Fibroblast of lung (primary cell): ENCODE measurements around the gene PAK6. TPM values are rescaled to one million over a fixed set of nuclear protein-coding genes. Genes with fewer than 3 reads are reported as not detected.

ENCODE experiments used
- DNase-seq, 2 donors: peaks; one replicate each; pipeline versions ENCODE4 v3.0.0 to v3.0.0-alpha.2; 2010; ENCODE audit warnings: low read depth in 2 of 2
- H2AFZ ChIP-seq: 2 replicates; pipeline ENCODE4 v1.5.1; 2012; ENCODE audit warnings: low read length, control low read depth, inconsistent platforms
- H3K27ac ChIP-seq: 2 replicates; pipeline ENCODE4 v1.5.1; 2011; ENCODE audit warnings: low read length, control low read depth; ENCODE audit not compliant: insufficient read depth
- H3K27me3 ChIP-seq: 2 replicates; pipeline ENCODE4 v1.5.1; 2011; ENCODE audit warnings: mild to moderate bottlenecking, low read length; ENCODE audit not compliant: control insufficient read depth, insufficient read depth
- H3K36me3 ChIP-seq: 2 replicates; pipeline ENCODE4 v1.5.1; 2011; ENCODE audit warnings: low read length; ENCODE audit not compliant: control insufficient read depth, insufficient read depth
- H3K4me1 ChIP-seq: 2 replicates; pipeline ENCODE4 v1.5.1; 2011; ENCODE audit warnings: low read length; ENCODE audit not compliant: control insufficient read depth, insufficient read depth; ENCODE audit errors: extremely low read depth
- H3K4me2 ChIP-seq: 2 replicates; pipeline ENCODE4 v1.5.1; 2011; ENCODE audit warnings: low read length, control low read depth; ENCODE audit not compliant: insufficient read depth; ENCODE audit errors: extremely low read depth
- H3K4me3 ChIP-seq, 4 experiments: fragments of 200-600 bp in 1 of 4; sonication (generic) in 1 of 4; replicated peaks in 1 of 4; 2 replicates each; pipeline ENCODE4 v1.5.1; 2011 to 2016; ENCODE audit warnings: low read length in 4 of 4, low read depth in 3 of 4, mild to moderate bottlenecking in 3 of 4, control low read depth in 2 of 4, inconsistent platforms in 1 of 4, mixed read lengths in 1 of 4; ENCODE audit not compliant: insufficient read depth in 1 of 4; ENCODE audit errors: control extremely low read depth in 1 of 4
- H3K79me2 ChIP-seq: 2 replicates; pipeline ENCODE4 v1.5.1; 2012; ENCODE audit warnings: mild to moderate bottlenecking, low read length, inconsistent platforms; ENCODE audit not compliant: control insufficient read depth, insufficient read depth
- H3K9ac ChIP-seq: 2 replicates; pipeline ENCODE4 v1.5.1; 2011; ENCODE audit warnings: mild to moderate bottlenecking, low read length, control low read depth; ENCODE audit not compliant: insufficient read depth
- H3K9me3 ChIP-seq: 2 replicates; pipeline ENCODE4 v1.5.1; 2012; ENCODE audit warnings: low read depth, low read length; ENCODE audit not compliant: control insufficient read depth, insufficient read depth
- H4K20me1 ChIP-seq: 2 replicates; pipeline ENCODE4 v1.5.1; 2011; ENCODE audit warnings: low read length; ENCODE audit not compliant: control insufficient read depth, insufficient read depth; ENCODE audit errors: extremely low read depth
- EZH2 ChIP-seq: IDR thresholded peaks from 2 replicates; pipeline ENCODE4 v1.5.1; 2012; ENCODE audit warnings: low read length, control low read depth, mild to moderate bottlenecking; ENCODE audit errors: missing control alignments
- polyA plus RNA-seq, 2 donors: library from polyadenylated mRNA; depleted of rRNA in 1 of 2; stranded (reverse) in 1 of 2; unstranded in 1 of 2; fragments of >200 nt; gene quantifications; 2 replicates each; pipeline ENCODE4 v1.2.1, GENCODE V29; 2011 to 2012; ENCODE audit warnings: missing spikeins in 1 of 2
- total RNA-seq: library from RNA; depleted of rRNA; stranded (reverse); fragments of >200 nt; gene quantifications from 2 replicates; pipeline ENCODE4 v1.2.1, GENCODE V29; 2014
- TF ChIP-seq, protein P1 (sequence below), 2 donors: IDR thresholded peaks in 1 of 2; conservative IDR thresholded peaks in 1 of 2; 1 replicate in 1 of 2; 2 replicates in 1 of 2; pipeline ENCODE4 v1.5.1; 2011 to 2012; ENCODE audit warnings: low read length in 2 of 2, control low read depth in 1 of 2, inconsistent platforms in 1 of 2, low read depth in 1 of 2, mild to moderate bottlenecking in 1 of 2

The PAK6 gene
- total and polyA plus RNA-seq, 2 donors (not counting 1 experiment from before 2014, with no cell fraction given): 0.03 TPM; not detected in 1

GRCh38 chr15:40281057-40281800, 42.4 kb downstream of the PAK6 start:
- no peak overlapping the region for H2AFZ ChIP-seq
- peaks cover 56% of the 10 kb centered on the region for H3K27me3 ChIP-seq
- H3K4me2 ChIP-seq: peak overlapping the region; percentile 71
- H3K9me3 ChIP-seq: no peaks in the 10 kb centered on the region
- peaks cover 2% of the 10 kb centered on the region for H3K4me1 ChIP-seq
- DNase-seq: no peak
- H3K36me3 ChIP-seq: no peaks in the 10 kb centered on the region
- H3K27ac ChIP-seq: no peak overlapping the region
- H3K4me3 ChIP-seq: no peak overlapping the region
- no peak overlapping the region for H3K9ac ChIP-seq
- no peaks in the 10 kb centered on the region for H4K20me1 ChIP-seq
- H3K79me2 ChIP-seq: no peaks in the 10 kb centered on the region
- no peak for TF ChIP-seq EZH2
- TF ChIP-seq, protein P1, sequence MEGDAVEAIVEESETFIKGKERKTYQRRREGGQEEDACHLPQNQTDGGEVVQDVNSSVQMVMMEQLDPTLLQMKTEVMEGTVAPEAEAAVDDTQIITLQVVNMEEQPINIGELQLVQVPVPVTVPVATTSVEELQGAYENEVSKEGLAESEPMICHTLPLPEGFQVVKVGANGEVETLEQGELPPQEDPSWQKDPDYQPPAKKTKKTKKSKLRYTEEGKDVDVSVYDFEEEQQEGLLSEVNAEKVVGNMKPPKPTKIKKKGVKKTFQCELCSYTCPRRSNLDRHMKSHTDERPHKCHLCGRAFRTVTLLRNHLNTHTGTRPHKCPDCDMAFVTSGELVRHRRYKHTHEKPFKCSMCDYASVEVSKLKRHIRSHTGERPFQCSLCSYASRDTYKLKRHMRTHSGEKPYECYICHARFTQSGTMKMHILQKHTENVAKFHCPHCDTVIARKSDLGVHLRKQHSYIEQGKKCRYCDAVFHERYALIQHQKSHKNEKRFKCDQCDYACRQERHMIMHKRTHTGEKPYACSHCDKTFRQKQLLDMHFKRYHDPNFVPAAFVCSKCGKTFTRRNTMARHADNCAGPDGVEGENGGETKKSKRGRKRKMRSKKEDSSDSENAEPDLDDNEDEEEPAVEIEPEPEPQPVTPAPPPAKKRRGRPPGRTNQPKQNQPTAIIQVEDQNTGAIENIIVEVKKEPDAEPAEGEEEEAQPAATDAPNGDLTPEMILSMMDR (conservative IDR thresholded peaks at IDR 0.05 in 1 of 2, IDR thresholded peaks at IDR 0.05 in 1 of 2; ENCODE audit: low read depth in 1 of 2, low read length in 2 of 2): no peak

- H3K79me2 ChIP-seq: no peaks in the 10 kb centered on the region
- H3K4me2 ChIP-seq: peak overlapping the region; percentile 71
- H2AFZ ChIP-seq: no peak overlapping the region
- no peaks in the 10 kb centered on the region for H4K20me1 ChIP-seq
- DNase-seq: no peak
- H3K4me3 ChIP-seq: peak overlapping the region in 2 of 4 experiments; percentile 7 to 38
- no peak for TF ChIP-seq EZH2
- TF ChIP-seq, protein P1 (conservative IDR thresholded peaks at IDR 0.05 in 1 of 2, IDR thresholded peaks at IDR 0.05 in 1 of 2; ENCODE audit: low read depth in 1 of 2, low read length in 2 of 2): no peak
- H3K36me3 ChIP-seq: no peaks in the 10 kb centered on the region
- H3K9ac ChIP-seq: no peak overlapping the region
- H3K27ac ChIP-seq: no peak overlapping the region
- H3K4me1 ChIP-seq: peaks cover 2% of the 10 kb centered on the region
- H3K27me3 ChIP-seq: peaks cover 56% of the 10 kb centered on the region
- no peaks in the 10 kb centered on the region for H3K9me3 ChIP-seq
Observed at GRCh38 chr15:40281801-40282146, 42.9 kb downstream of the PAK6 start.

GRCh38 chr15:40282147-40282868, 43.4 kb downstream of the PAK6 start:
- peak in 1 of 2 donors; percentile 24 for DNase-seq
- no peak overlapping the region for H3K27ac ChIP-seq
- peak overlapping the region in 3 of 4 experiments; percentile 15 to 38 (median 37) for H3K4me3 ChIP-seq
- H3K9ac ChIP-seq: no peak overlapping the region
- no peaks in the 10 kb centered on the region for H4K20me1 ChIP-seq
- peak overlapping the region; percentile 51 for H2AFZ ChIP-seq
- H3K9me3 ChIP-seq: no peaks in the 10 kb centered on the region
- no peaks in the 10 kb centered on the region for H3K79me2 ChIP-seq
- no peaks in the 10 kb centered on the region for H3K36me3 ChIP-seq
- TF ChIP-seq, protein P1 (conservative IDR thresholded peaks at IDR 0.05 in 1 of 2, IDR thresholded peaks at IDR 0.05 in 1 of 2; ENCODE audit: low read depth in 1 of 2, low read length in 2 of 2): peak in 1 of 2 donors; percentile 8
- peak; percentile 99 for TF ChIP-seq EZH2
- peaks cover 2% of the 10 kb centered on the region for H3K4me1 ChIP-seq
- peak overlapping the region; percentile 71 for H3K4me2 ChIP-seq
- peaks cover 55% of the 10 kb centered on the region for H3K27me3 ChIP-seq
